Measurements from ENCODE around the gene PEX5L.
"Not testable (repeated sequence)": the region's sequence is repeated elsewhere in the genome, so short reads cannot be mapped to it uniquely, and the experiment has no call there.

Gene PEX5L

GRCh38 chr3:180036671-180037455 lies at the start of gene PEX5L:
PEX5L (minus strand) TSS chr3:180036937; CDS start chr3:180036599, 338 bp downstream.
- H3K27ac Mint-ChIP-seq: no peak within 1 kb of the TSS
- intact Hi-C loops (cut with micrococcal nuclease): no loop called here

GRCh38 chr3:180085122-180085710 lies 48.5 kb upstream of the PEX5L start:
- Mint-ChIP-seq H3K27me3 (no peaks in the 10 kb centered on the region), H3K4me1 (ENCODE audit: low read depth) (no peaks in the 10 kb centered on the region), H3K36me3 (ENCODE audit: low read depth) (no peaks in the 10 kb centered on the region), H3K4me3 (no peak overlapping the region), H3K27ac (no peak overlapping the region), H3K9me3 (no peaks in the 10 kb centered on the region)
- intact Hi-C loops (cut with micrococcal nuclease): no loop called here

More at GRCh38 chr3:180036671-180037455, at the start of gene PEX5L:
- H3K4me3 Mint-ChIP-seq: no peak within 1 kb of the TSS
- no peaks in the 10 kb centered on the region for H3K9me3 Mint-ChIP-seq
- H3K4me1 Mint-ChIP-seq (ENCODE audit: low read depth): peaks cover 7% of the 10 kb centered on the region
- no peaks in the 10 kb centered on the region for H3K36me3 Mint-ChIP-seq (ENCODE audit: low read depth)
- H3K27me3 Mint-ChIP-seq: peaks cover 43% of the 10 kb centered on the region

- H3K4me1 Mint-ChIP-seq (ENCODE audit: low read depth): no peaks in the 10 kb centered on the region
- intact Hi-C loops (cut with micrococcal nuclease): no loop called here
- no peaks in the 10 kb centered on the region for H3K36me3 Mint-ChIP-seq (ENCODE audit: low read depth)
- no peaks in the 10 kb centered on the region for H3K9me3 Mint-ChIP-seq
- H3K27me3 Mint-ChIP-seq: no peaks in the 10 kb centered on the region
- no peak overlapping the region for H3K27ac Mint-ChIP-seq
- H3K4me3 Mint-ChIP-seq: no peak overlapping the region
Measured at GRCh38 chr3:180082699-180083098, 46.0 kb upstream of the PEX5L start.

- Mint-ChIP-seq H3K9me3 (no peaks in the 10 kb centered on the region), H3K4me3 (no peak overlapping the region), H3K4me1 (ENCODE audit: low read depth) (no peaks in the 10 kb centered on the region), H3K27ac (no peak overlapping the region), H3K27me3 (no peaks in the 10 kb centered on the region), H3K36me3 (ENCODE audit: low read depth) (no peaks in the 10 kb centered on the region)
- intact Hi-C loops (cut with micrococcal nuclease): no loop called here
Measured at GRCh38 chr3:180078592-180078991, 41.9 kb upstream of the PEX5L start.

GRCh38 chr3:180073561-180073960 lies 36.8 kb upstream of the PEX5L start:
- H3K4me3 Mint-ChIP-seq: no peak overlapping the region
- no peaks in the 10 kb centered on the region for H3K27me3 Mint-ChIP-seq

GRCh38 chr3:180072786-180073185 lies 36.0 kb upstream of the PEX5L start:
- no peaks in the 10 kb centered on the region for H3K9me3 Mint-ChIP-seq
- H3K4me1 Mint-ChIP-seq (ENCODE audit: low read depth): no peaks in the 10 kb centered on the region
- no peaks in the 10 kb centered on the region for H3K27me3 Mint-ChIP-seq
- no peaks in the 10 kb centered on the region for H3K36me3 Mint-ChIP-seq (ENCODE audit: low read depth)
- H3K4me3 Mint-ChIP-seq: no peak overlapping the region
- no peak overlapping the region for H3K27ac Mint-ChIP-seq
- intact Hi-C loops (cut with micrococcal nuclease): no loop called here

More at GRCh38 chr3:180073561-180073960, 36.8 kb upstream of the PEX5L start:
- H3K36me3 Mint-ChIP-seq (ENCODE audit: low read depth): no peaks in the 10 kb centered on the region
- intact Hi-C loops (cut with micrococcal nuclease): no loop called here
- H3K4me1 Mint-ChIP-seq (ENCODE audit: low read depth): no peaks in the 10 kb centered on the region
- no peak overlapping the region for H3K27ac Mint-ChIP-seq
- no peaks in the 10 kb centered on the region for H3K9me3 Mint-ChIP-seq

GRCh38 chr3:180070925-180071324 lies 34.2 kb upstream of the PEX5L start:
- Mint-ChIP-seq H3K4me1 (ENCODE audit: low read depth) (no peaks in the 10 kb centered on the region), H3K4me3 (no peak overlapping the region), H3K27ac (no peak overlapping the region), H3K27me3 (no peaks in the 10 kb centered on the region), H3K9me3 (no peaks in the 10 kb centered on the region), H3K36me3 (ENCODE audit: low read depth) (no peaks in the 10 kb centered on the region)
- intact Hi-C loops (cut with micrococcal nuclease): no loop called here

- intact Hi-C loops (cut with micrococcal nuclease): no loop called here
- Mint-ChIP-seq H3K4me3 (no peak overlapping the region), H3K9me3 (no peaks in the 10 kb centered on the region), H3K27ac (no peak overlapping the region), H3K36me3 (ENCODE audit: low read depth) (no peaks in the 10 kb centered on the region), H3K4me1 (ENCODE audit: low read depth) (no peaks in the 10 kb centered on the region), H3K27me3 (no peaks in the 10 kb centered on the region)
Measured at GRCh38 chr3:180068023-180068422, 31.3 kb upstream of the PEX5L start.

- Mint-ChIP-seq H3K4me1 (ENCODE audit: low read depth) (no peaks in the 10 kb centered on the region), H3K4me3 (no peak overlapping the region), H3K27ac (no peak overlapping the region), H3K9me3 (no peaks in the 10 kb centered on the region), H3K27me3 (no peaks in the 10 kb centered on the region), H3K36me3 (ENCODE audit: low read depth) (no peaks in the 10 kb centered on the region)
- intact Hi-C loops (cut with micrococcal nuclease): no loop called here
Measured at GRCh38 chr3:180066598-180066997, 29.9 kb upstream of the PEX5L start.

GRCh38 chr3:180063783-180064182 lies 27.0 kb upstream of the PEX5L start:
- intact Hi-C loops (cut with micrococcal nuclease): no loop called here
- no peaks in the 10 kb centered on the region for H3K9me3 Mint-ChIP-seq

GRCh38 chr3:180062771-180063170 lies 26.0 kb upstream of the PEX5L start:
- Mint-ChIP-seq H3K27ac (no peak overlapping the region), H3K4me1 (ENCODE audit: low read depth) (no peaks in the 10 kb centered on the region), H3K36me3 (ENCODE audit: low read depth) (no peaks in the 10 kb centered on the region), H3K27me3 (no peaks in the 10 kb centered on the region), H3K4me3 (no peak overlapping the region), H3K9me3 (no peaks in the 10 kb centered on the region)
- intact Hi-C loops (cut with micrococcal nuclease): no loop called here

More at GRCh38 chr3:180063783-180064182, 27.0 kb upstream of the PEX5L start:
- Mint-ChIP-seq H3K4me3 (no peak overlapping the region), H3K36me3 (ENCODE audit: low read depth) (no peaks in the 10 kb centered on the region), H3K27me3 (no peaks in the 10 kb centered on the region), H3K27ac (no peak overlapping the region), H3K4me1 (ENCODE audit: low read depth) (no peaks in the 10 kb centered on the region)

- Mint-ChIP-seq H3K4me1 (ENCODE audit: low read depth) (no peaks in the 10 kb centered on the region), H3K27me3 (no peaks in the 10 kb centered on the region), H3K36me3 (ENCODE audit: low read depth) (no peaks in the 10 kb centered on the region), H3K4me3 (no peak overlapping the region), H3K9me3 (no peaks in the 10 kb centered on the region), H3K27ac (no peak overlapping the region)
- intact Hi-C loops (cut with micrococcal nuclease): no loop called here
Measured at GRCh38 chr3:180059356-180059755, 22.6 kb upstream of the PEX5L start.

GRCh38 chr3:180058238-180058637 lies 21.5 kb upstream of the PEX5L start:
- Mint-ChIP-seq H3K27ac (no peak overlapping the region), H3K4me3 (no peak overlapping the region)

GRCh38 chr3:180055656-180056055 lies 18.9 kb upstream of the PEX5L start:
- H3K36me3 Mint-ChIP-seq (ENCODE audit: low read depth); H3K27me3 Mint-ChIP-seq; H3K9me3 Mint-ChIP-seq; intact Hi-C loops (cut with micrococcal nuclease); H3K4me3 Mint-ChIP-seq; H3K27ac Mint-ChIP-seq; H3K4me1 Mint-ChIP-seq (ENCODE audit: low read depth): not testable (repeated sequence)

More at GRCh38 chr3:180058238-180058637, 21.5 kb upstream of the PEX5L start:
- Mint-ChIP-seq H3K9me3 (no peaks in the 10 kb centered on the region), H3K4me1 (ENCODE audit: low read depth) (no peaks in the 10 kb centered on the region), H3K27me3 (no peaks in the 10 kb centered on the region), H3K36me3 (ENCODE audit: low read depth) (no peaks in the 10 kb centered on the region)
- intact Hi-C loops (cut with micrococcal nuclease): no loop called here
